Muscle layer of duodenum (tissue), 2 donors: Measurements from ENCODE around the gene PKP1.
"Not testable (repeated sequence)": the region's sequence is repeated elsewhere in the genome, so short reads cannot be mapped to it uniquely, and the experiment has no call there.

Experiments
- H3K27ac ChIP-seq: one replicate; pipeline ENCODE4 v1.7.0; 2013; ENCODE audit warnings: mild to moderate bottlenecking, low read length
- H3K27me3 ChIP-seq: one replicate; pipeline ENCODE4 v1.7.0; 2013; ENCODE audit warnings: low read depth, mild to moderate bottlenecking, control low read depth, low read length
- H3K36me3 ChIP-seq, 2 donors: one replicate each; pipeline ENCODE4 v1.7.0; 2013; ENCODE audit warnings: low read length in 2 of 2, control low read depth in 1 of 2, mild to moderate bottlenecking in 1 of 2; ENCODE audit not compliant: insufficient read depth in 2 of 2, control insufficient read depth in 1 of 2
- H3K4me1 ChIP-seq, 2 donors: one replicate each; pipeline ENCODE4 v1.7.0; 2013; ENCODE audit warnings: low read length in 2 of 2, mild to moderate bottlenecking in 2 of 2, control low read depth in 1 of 2, moderate library complexity in 1 of 2; ENCODE audit not compliant: insufficient read depth in 2 of 2, control insufficient read depth in 1 of 2
- H3K4me3 ChIP-seq, 2 donors: one replicate each; pipeline ENCODE4 v1.7.0; 2013; ENCODE audit warnings: low read length in 2 of 2, low read depth in 1 of 2, mild to moderate bottlenecking in 1 of 2
- H3K9me3 ChIP-seq, 2 donors: one replicate each; pipeline ENCODE4 v1.7.0; 2013; ENCODE audit warnings: low read length in 2 of 2, control low read depth in 1 of 2, mild to moderate bottlenecking in 1 of 2; ENCODE audit not compliant: control insufficient read depth in 1 of 2
- donor health status: healthy.

PKP1 gene, protein sequence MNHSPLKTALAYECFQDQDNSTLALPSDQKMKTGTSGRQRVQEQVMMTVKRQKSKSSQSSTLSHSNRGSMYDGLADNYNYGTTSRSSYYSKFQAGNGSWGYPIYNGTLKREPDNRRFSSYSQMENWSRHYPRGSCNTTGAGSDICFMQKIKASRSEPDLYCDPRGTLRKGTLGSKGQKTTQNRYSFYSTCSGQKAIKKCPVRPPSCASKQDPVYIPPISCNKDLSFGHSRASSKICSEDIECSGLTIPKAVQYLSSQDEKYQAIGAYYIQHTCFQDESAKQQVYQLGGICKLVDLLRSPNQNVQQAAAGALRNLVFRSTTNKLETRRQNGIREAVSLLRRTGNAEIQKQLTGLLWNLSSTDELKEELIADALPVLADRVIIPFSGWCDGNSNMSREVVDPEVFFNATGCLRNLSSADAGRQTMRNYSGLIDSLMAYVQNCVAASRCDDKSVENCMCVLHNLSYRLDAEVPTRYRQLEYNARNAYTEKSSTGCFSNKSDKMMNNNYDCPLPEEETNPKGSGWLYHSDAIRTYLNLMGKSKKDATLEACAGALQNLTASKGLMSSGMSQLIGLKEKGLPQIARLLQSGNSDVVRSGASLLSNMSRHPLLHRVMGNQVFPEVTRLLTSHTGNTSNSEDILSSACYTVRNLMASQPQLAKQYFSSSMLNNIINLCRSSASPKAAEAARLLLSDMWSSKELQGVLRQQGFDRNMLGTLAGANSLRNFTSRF

DNA sequence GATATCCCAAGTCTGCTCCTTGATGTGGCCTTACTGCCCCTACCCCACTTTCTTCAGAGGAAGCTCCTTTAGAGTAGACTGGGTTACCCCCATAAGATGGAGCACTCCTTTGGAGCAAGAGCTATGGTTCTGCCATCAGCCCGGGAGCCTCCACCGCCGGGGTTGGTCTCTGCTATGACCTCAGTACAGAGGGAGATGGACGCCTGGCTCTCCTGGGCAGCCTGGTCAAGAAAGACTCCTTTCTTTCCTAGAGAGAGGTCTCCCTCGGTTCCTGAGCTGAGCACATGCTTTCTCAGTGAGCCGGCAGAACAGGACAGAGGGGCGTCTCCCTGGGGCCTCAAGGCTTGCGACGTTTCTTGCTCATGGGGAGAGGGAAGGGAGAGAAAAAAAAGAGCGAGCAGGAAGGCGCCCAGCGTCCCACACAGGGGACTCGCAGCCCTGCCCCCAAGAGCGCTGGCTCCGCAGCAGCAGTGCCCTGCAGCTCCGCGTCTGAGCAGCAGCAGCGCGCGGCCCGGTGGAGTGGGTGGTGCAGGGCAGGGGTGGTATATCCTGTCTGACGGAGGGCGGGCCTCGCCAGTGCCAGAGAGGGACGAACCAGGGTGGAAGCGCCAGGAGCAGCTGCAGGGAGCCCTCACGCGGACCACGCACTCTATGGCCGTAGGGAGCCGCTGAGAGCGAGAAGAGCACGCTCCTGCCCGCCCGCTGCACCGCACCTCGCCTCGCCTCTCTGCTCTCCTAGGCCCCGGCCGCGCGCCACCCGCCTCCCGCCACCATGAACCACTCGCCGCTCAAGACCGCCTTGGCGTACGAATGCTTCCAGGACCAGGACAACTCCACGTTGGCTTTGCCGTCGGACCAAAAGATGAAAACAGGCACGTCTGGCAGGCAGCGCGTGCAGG lies at the start of gene PKP1:
PKP1 (plus strand) TSS at position 576 of the 899 bp plus-strand sequence; CDS start at position 773, 197 bp downstream.
- Histone ChIP-seq H3K27me3 (peaks cover 24% of the 10 kb centered on the region), H3K36me3 (no peaks in the 10 kb centered on the region), H3K4me3 (peak within 1 kb of the TSS; percentile 30 to 54)

DNA sequence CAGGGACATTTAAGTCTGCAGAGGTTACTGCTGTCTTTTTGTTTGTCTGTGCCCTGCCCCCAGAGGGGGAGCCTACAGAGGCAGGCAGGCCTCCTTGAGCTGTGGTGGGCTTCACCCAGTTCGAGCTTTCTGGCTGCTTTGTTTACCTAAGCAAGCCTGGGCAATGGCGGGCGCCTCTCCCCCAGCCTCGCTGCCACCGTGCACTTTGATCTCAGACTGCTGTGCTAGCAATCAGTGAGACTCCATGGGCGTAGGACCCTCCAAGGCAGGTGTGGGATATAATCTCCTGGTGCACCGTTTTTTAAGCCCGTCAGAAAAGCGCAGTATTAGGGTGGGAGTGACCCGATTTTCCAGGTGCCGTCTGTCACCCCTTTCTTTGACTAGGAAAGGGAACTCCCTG lies 43.7 kb upstream of the PKP1 start:
- not testable (repeated sequence) for H3K27ac ChIP-seq, H3K36me3 ChIP-seq, H3K27me3 ChIP-seq, H3K4me3 ChIP-seq, H3K4me1 ChIP-seq, H3K9me3 ChIP-seq

More for the DNA sequence above, at the start of gene PKP1:
- Histone ChIP-seq H3K4me1 (peaks cover 0 to 7% of the 10 kb centered on the region in 2 donors), H3K27ac (no peak within 1 kb of the TSS), H3K9me3 (no peaks in the 10 kb centered on the region)

DNA sequence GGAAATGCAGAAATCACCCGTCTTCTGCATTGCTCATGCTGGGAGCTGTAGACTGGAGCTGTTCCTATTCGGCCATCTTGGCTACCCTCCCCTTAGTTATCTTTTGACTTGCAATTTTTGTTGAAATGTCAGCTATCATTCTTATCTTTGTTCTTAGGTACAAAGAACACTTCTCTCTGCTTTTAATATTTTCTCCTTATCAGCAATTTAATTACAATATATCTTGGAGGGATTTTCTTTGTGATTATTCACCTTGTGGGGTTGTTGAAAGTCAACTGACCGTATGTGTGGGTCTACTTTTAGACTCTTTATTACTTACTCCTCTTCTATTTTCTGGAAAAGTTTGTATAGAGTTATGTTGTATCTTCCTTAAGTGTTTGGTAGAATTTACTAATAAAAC lies 43.1 kb upstream of the PKP1 start:
- Histone ChIP-seq H3K27ac (no peak overlapping the region), H3K9me3 (no peaks in the 10 kb centered on the region), H3K27me3 (peaks cover 5% of the 10 kb centered on the region), H3K36me3 (no peaks in the 10 kb centered on the region), H3K4me1 (no peaks in the 10 kb centered on the region), H3K4me3 (no peak overlapping the region)

DNA sequence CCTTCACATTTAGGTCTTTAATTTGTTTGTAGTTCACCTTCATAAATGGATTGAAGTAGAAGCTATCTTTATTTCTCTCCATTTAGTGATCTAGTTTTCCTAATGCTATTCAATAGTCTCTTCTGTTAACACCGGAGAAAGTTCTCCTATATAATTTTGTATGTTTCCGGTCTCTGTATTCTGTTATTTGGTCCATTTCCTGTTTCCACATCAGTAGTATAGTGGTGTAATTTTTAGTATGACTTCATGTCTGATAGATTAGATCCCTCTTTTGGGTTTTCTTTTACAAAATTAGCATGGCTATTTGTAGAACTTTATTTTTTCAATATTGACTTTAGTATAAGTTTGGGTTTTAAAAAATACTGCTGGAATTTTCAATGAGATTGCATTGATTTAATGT lies 41.6 kb upstream of the PKP1 start:
- H3K4me3 ChIP-seq: no peak overlapping the region
- H3K9me3 ChIP-seq: no peaks in the 10 kb centered on the region
- H3K36me3 ChIP-seq: no peaks in the 10 kb centered on the region
- H3K27ac ChIP-seq: no peak overlapping the region
- H3K27me3 ChIP-seq: peaks cover 10% of the 10 kb centered on the region
- H3K4me1 ChIP-seq: no peaks in the 10 kb centered on the region

DNA sequence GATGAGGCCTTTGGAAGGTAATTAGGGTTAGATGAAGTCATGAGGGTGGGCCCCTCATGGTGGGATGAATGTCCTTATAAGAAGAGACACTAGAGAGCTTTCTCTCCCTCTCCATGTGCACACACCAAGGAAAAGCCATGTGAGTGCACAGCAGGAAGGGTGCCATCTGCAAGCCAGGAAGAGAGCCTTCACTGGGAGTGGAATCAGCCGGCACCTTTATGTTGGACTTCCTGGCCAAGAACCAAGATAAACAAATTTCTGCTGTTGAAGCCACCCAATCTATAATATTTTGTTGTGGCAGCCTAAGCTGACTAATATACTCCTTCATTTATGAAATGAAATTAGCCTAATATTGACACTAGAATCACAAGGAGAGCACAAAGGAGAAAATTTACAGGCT lies 38.2 kb upstream of the PKP1 start:
- Histone ChIP-seq H3K9me3 (no peaks in the 10 kb centered on the region), H3K27ac (no peak overlapping the region), H3K4me1 (no peaks in the 10 kb centered on the region), H3K27me3 (peaks cover 10% of the 10 kb centered on the region), H3K4me3 (no peak overlapping the region), H3K36me3 (no peaks in the 10 kb centered on the region)

DNA sequence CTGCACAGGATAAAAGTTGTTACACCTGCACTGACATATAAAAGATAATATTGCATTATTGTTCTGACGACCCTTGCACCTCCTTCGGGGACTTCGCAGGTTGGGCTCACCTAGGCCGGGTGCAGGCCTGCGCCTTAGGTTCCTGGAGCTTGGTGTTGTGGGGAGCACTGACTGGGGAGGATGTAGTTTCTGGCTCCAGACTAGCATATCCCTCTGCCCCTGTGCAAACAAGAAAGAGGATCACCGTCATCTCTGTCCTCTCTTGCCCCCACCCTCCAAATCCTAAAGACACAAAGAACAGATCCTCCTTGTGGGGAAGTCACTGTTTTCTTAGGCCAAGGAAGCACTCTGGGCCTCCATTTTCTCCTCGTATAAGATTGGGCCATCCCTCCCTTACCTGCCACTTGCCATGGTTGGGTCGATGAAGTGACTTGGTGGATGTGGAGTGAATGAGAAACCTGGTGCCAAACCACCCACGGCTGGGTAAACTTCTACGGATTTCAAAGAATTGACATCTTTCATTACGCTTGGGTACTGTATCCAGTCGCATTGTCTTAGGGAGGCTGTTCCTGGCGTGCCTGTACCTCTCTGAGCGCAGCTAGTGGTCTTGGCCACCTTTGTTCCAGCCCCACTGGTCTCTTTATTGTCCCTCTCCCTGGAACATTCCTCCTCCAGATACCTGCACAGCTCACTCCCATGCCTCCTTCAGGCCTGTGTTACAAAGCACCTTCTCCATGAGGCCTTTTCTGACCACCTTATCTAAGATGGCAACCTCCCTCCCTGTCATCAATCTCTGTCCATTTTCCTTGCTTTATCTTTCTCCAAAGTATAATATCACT lies 34.4 kb upstream of the PKP1 start:
- H3K4me1 ChIP-seq: no peaks in the 10 kb centered on the region
- peaks cover 4% of the 10 kb centered on the region for H3K27me3 ChIP-seq
- H3K9me3 ChIP-seq: no peaks in the 10 kb centered on the region
- no peak overlapping the region for H3K4me3 ChIP-seq
- no peak overlapping the region for H3K27ac ChIP-seq
- H3K36me3 ChIP-seq: no peaks in the 10 kb centered on the region

DNA sequence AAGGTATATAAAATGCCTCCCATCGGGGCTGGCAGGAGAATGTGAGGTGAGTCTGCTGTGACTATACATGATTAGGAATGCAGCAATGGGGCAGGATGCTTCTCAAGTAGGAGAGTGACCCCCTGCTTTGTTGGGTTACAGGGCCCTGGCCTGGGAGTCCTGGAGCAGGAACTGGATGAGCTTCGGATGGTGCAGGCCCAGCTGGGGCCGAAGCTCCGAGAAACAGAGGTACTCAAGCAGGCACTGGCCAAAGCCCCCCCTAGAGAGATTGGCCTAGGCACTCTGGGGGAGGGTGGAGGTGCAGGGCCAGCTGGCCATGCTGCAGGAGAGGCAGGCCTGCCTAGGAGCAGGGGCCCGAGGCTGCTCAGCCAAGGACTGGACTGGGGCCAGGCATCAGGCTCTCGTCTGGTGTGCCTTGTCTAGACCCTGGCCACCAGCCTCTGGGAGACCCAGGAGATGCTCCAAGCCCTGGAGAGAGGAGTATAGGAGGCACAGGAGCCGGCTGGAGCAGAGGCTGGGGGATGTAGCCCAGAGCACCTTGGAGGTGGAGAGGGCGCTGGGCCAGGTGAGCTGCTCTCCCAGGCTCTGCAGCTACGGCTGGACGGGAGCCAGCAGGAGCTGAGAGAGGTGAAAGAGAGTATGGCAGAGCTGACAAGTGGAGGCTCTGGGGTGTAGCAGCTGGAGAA lies 32.8 kb upstream of the PKP1 start:
- H3K4me3 ChIP-seq: no peak overlapping the region
- no peaks in the 10 kb centered on the region for H3K36me3 ChIP-seq
- H3K27ac ChIP-seq: no peak overlapping the region
- no peaks in the 10 kb centered on the region for H3K4me1 ChIP-seq
- H3K9me3 ChIP-seq: no peaks in the 10 kb centered on the region
- peaks cover 1% of the 10 kb centered on the region for H3K27me3 ChIP-seq

DNA sequence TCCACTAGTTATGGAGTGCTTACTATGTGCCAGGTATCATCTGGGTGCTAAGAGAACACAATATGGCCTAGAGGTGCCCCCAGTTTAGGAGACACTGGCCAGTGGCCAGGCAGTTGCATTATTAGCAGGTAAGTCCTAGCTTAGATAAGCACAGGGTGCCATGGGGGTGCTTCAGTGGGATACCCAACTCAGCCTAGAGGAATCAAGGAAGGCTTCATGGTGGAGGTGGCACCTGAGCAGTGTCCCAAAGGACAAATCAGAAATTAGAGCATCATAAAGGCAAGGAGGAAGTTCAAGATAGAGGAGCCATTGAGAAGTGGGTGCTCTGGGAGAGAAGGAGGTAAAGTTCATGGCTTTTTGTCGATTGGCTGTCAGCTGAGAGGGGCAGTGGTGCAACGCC lies 31.9 kb upstream of the PKP1 start:
- no peaks in the 10 kb centered on the region for H3K4me1 ChIP-seq
- H3K9me3 ChIP-seq: no peaks in the 10 kb centered on the region
- H3K27ac ChIP-seq: no peak overlapping the region
- H3K4me3 ChIP-seq: no peak overlapping the region
- no peaks in the 10 kb centered on the region for H3K36me3 ChIP-seq
- no peaks in the 10 kb centered on the region for H3K27me3 ChIP-seq

DNA sequence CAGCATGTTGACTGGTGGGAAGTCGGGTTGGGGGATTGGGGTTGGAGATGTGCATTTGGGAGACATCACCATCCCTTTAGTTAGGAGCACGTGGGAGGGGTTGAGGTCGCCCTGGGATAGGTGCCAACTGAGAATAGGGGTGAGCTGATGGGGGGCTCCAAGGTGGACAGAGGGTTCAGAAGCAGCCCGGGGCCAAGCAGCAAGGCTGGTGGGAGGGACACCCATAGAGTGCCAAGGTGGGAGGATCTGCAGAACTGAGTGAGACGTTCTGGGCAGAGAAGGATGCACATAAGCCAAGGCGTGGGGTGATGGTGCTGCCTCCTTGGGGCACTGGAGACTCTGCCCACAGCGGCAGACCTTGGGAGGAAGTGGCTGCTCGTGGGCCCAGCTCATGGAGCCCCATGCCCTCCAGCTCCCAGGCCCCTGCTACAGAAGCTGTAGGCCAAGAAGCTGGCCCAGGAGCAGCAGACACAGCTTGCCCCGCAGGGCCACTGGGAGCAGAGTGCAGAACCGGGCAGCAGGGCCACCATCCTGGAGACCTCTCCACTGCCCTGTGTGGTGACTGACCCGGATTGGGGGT lies 31.4 kb upstream of the PKP1 start:
- Histone ChIP-seq H3K9me3 (no peaks in the 10 kb centered on the region), H3K4me1 (no peaks in the 10 kb centered on the region), H3K4me3 (no peak overlapping the region), H3K27ac (no peak overlapping the region), H3K36me3 (no peaks in the 10 kb centered on the region), H3K27me3 (no peaks in the 10 kb centered on the region)

DNA sequence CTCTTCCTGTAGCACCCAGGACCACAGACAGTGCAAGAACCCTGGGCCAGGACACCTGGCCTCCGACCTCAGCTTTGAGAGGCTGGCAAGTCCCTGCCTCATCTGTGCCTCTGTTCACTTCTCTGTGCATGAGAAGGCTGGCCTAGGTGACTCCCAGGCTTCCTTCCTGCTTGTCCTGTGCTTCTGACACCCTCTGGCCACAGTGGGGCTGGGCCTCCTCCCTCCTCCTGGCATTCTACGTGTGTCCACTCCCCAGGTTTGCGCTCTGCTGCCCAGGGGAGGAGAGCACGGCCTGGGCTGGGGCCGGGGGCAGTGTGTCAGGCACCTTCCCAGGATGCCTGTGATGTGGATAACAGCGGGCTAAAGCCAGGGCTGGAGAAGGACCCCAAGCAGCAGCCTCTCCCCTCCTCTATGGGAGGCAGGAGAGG lies 30.3 kb upstream of the PKP1 start:
- H3K27me3 ChIP-seq: no peaks in the 10 kb centered on the region
- no peak overlapping the region for H3K27ac ChIP-seq
- H3K4me3 ChIP-seq: no peak overlapping the region
- H3K9me3 ChIP-seq: no peaks in the 10 kb centered on the region
- H3K36me3 ChIP-seq: no peaks in the 10 kb centered on the region
- no peaks in the 10 kb centered on the region for H3K4me1 ChIP-seq
